Measurements from ENCODE around the gene TXNRD2.
"Not testable (repeated sequence)": the region's sequence is repeated elsewhere in the genome, so short reads cannot be mapped to it uniquely, and the experiment has no call there.

The TXNRD2 gene

DNA sequence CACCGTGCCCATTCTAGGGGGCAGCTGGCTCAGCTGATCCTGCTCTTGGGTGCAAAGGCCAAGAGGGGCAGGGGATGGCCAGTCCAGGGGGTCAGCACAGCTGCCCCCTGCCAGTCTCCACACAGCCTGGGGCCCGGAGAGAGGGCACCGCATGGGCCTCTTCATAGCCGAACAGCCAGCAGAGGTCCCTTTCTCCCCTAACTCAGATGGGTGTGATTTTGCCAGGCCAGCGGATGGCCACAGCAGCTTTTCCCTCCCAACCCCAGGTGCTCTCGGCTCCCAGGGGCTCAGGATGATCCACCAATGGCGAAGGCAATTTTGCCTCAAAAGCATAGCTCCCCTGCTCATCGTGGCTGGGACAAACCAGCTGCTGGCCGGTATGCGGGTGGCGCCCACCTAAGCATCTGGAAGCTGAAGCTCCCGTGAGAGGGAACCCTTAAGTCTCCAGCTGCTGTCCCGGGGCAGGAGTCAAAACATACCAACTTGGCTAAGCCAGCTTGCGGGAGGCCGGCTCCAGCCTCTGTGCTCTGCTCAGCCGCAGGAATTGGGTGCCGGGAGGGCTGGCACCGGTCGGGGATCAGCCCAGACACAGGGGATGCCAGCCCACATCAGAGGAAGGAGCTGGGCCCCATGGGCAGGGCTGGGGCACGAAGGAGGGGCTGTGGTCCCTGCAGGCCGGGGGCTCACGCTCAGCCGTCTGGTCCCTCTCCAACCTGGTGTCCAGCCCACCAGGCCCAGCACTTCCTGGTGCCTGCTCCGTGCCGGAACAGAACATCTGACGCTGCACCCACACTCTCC is 56.5 kb downstream of the TXNRD2 start:
- no peak for DNase-seq

DNA sequence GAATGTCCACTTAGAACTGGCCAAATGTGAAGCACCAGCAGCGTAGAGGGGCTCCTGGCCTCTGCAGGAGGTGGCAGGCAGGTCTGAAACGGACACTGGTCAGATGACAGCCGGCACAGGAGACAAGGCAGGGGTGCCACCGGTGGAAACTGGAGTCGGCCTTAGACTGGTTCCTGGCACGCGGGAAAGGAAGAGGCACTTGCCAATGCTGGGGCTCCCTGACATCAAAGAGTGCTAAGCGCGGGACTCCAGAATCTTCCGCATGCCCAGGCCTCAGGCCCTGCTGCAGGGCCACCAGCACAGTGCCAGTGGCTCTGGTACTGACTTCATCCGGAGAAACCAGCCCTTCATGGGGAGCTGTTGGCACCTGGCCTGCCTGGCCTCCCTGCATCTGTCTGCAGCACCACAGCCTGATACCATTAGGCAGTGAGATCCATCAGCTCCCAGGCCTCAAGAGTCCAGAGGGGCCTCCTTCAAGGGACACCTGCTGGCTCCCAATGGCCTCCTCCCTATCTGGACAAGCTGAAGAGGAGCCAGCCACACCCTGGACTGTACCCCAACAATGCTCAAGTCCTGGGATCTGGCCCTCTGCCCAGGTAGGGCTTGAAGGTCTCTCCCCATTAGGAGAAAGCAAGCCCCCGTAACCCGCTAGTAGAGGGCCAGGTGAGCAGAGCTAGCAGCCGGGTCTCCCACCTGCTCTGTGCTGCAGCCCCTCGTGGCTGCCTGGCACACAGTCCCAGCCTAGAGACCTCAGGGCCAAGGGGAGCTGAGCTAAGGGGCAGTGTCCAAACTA is 57.3 kb downstream of the TXNRD2 start:
- no peak for DNase-seq

DNA sequence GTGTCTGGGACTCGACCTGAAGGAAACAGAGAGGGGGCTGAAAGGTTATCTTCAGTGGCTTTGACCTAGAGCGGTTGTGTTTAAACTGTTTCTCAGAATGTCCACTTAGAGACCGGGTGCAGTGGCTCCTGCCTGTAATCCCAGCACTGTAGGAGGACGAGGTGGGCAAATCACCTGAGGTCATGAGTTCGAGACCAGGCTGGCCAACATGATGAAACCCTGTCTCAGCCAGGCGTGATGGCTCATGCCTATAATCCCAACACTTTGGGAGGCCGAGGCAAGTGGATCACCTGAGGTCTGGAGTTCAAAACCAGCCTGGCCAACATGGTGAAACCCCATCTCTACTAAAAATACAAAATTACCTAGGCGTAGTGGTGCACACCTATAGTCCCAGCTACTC is 58.2 kb downstream of the TXNRD2 start:
- DNase-seq: not testable (repeated sequence)

DNA sequence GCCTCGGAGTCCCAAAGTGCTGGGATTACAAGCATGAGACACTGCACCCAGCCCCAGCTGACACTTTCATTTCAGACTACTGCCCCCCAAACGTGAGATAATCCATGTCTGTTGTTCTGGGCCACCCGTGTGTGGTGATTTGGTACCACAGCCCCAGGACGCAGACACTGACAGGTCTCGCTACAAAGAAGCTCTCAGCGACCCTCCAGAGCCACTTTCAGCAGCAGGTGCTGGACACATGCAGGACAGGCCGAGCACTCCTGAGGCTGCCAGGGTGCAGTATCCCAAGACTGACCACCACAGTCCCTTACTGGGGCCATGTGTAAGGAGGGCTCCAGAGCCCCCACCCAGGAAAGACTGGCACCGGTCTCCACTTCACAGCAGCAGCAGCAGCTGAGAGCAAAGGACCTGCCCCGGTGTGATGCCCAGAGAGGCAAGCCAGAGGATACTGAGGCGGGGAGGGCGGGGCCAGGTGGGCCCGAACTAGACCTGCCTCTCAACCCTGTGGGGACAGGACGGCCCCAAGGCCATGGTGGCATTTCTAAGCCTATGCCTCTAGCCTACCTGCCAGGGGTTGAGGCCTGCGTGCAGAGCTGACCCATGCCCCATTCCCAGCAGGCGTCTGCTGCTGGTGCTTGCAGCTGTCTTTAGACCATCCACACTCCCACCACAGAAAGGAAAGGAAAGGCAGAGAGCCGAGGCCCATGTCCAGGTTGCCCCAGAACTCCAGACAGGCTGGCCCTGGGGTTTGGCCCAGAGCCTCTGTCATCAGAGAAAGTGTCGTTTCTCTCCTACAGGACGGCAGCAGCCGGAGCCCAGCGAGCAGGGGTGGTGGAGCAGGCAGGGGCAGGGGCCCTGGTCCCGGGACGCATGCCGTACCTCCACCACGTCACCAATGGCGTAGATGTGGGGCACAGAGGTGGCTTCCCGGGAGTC is 58.9 kb downstream of the TXNRD2 start:
- no peak for DNase-seq

DNA sequence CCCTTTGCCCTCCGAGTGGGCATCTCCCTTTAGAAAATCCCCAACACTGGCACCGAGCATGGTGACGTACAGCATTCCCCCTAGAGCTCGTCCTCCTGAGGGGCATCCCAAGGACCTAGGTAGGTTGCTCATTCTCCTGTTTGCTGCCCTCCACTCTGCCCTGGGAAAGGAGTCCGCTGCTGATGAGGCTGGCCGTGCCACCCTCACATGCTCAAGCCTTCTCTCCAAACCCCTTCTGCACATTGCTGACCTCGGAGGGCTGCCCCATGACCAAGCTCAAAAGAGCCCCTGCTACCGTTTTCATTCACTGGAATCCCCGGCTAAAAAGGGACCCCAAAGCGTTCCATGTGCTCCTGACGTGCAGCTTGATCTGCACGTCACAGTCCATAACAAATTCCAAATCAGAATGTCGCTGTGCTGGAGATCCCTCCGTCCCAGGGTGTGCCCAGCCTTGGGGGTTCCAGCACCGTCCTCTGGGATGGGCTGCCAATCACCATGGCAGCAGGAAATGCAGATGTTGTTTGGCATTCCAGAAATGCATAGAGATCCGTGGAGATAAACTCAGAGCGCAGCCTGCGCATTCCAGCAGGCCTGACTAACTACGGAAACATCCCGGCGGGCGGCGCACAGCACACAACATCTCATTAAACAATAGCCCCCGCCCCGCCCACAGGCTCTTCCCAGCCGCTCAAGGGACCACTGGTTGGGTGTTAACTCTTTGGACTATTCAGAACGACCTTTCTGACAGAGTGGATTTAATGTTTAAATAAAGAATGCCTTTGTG is 60.6 kb downstream of the TXNRD2 start:
- no peak for DNase-seq

DNA sequence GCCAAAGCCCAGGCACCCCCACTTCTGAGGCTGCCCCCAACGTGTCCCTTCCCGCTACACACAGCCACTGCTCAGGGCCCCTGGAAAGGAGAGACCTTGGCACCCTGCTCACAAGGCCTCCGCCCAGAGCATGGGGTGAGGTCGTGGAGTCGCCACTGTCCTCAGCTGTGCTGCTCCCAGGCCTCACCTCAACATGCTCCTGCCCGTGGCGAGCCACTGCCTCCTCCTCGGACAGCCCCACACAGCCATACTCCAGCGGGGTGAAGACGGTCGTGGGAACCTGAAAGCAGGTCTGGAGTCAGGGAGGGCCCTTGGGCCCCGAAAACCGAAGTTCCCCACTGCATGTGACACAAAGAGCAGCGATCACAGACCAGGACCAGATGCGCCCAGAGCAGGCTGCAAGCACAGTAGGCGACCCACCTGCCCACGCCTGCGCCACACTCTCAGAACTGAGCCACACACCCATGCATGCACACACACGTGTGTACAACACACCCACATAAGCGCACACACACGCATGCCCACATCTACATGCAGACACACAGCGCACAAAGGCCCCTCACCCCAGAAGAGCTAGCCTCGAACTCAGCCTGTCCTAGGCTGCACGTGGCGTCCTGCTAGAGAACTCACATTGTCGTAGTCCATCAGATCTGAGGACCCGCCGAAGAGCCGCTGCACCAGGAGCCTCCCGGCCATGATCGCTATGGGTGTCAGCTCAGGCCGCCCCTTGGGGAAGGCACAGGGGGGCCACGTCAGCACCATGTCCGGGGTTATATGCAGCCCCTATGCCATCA is 61.4 kb downstream of the TXNRD2 start:
- DNase-seq: no peak

DNA sequence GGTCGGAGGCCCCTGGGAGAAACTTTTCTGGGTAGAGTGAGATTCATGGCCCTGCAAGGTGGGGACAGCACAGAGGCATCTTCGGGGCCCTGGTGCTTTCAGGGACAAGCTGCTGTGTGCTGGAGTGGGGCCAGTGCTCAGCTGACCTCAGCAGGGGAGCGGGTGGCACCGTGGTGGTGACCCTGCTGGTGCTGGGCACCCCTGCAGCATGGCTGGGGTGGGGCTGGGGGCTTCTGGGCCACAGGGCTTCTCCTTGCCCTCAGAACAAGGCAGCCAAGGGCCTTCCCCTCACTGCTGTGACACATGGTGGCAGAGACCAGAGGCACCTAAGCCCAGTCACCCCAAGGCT is 62.0 kb downstream of the TXNRD2 start:
- DNase-seq: no peak

DNA sequence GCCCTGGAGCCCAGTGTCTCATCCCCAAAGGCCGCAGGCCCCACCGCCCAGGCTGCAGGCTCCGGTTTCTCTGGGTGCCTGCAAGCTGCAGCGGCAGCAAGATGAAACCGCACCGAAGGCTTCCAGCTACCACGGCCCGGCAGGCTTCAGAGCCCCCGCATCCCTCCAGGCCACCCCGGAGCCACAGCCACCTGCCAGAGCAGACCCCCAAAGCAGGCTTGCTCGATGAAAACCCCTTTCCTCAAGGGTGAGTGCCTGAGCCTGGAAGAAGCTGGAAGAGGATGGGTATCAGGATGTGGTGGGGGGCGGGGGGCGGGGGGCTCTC is 62.4 kb downstream of the TXNRD2 start:
- no peak for DNase-seq

DNA sequence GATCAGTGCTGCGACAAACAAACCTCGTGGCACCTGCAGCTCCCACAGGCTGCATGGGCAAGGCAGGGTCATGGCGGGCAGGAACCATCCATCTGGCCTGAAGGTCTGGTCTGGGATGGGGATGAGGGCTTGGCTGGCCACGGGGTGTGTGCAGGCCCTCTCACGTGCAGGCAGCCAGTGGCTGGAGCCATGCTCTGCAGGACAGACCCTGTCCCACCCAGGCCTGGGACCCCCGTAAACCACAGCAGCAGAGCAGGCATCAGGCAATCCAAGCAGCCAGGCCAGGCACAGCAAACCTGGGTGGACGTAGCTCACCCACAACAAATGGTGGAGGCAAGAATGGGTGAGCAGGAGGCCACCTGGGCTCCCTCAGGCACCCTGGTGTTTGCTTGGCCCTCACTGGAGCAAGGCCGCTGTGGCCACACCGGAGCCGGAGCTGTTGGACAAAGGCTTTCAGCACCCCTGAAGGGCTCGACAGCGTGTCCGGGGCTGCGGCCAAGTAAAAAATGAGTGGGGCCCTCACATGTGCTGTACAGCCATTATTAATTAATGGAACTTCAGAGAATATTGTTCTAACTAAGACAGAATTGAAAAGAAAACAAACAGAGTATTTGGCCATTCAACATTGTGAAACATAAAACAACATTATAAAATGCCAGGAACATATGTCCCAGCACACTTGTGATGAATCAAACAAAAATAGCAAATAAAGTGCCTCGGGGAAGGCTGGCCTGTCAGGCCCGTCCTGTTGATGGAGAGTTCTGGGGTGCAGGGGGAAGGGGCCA is 63.0 kb downstream of the TXNRD2 start:
- DNase-seq: no peak

DNA sequence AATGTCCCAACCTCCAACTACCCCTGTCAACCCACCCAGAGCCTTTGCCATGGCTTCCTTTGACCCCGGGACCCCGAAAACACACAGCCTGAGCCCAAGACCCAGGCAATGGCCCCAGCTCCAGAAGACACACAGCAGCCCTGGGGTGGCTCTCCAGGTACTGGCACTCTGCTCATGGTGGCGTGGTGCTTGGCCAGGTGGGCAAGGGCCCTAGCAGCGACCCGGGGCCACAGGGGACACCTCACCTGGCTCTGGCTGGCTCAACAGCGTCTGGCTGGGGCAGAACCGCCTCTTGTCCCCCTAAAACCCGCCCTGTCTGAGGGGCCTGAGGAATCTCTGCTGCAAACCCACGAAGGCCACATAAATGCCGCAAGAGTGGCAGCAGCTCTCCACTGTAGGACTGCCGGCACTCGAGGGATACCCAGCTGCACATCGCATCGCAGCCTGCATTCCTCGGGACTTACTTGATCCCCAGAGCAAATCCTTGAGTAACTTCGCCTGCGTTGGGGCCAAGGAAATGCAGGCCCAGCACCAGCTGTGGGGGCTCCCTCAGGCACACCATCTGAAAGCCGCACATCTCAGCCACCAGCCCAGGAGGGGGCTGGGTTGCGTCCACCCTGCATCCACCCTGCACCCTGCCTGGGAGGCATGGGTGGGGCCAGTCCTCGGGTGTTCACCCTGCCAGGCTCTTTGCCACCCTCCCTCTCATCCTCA is 63.8 kb downstream of the TXNRD2 start:
- DNase-seq: no peak

DNA sequence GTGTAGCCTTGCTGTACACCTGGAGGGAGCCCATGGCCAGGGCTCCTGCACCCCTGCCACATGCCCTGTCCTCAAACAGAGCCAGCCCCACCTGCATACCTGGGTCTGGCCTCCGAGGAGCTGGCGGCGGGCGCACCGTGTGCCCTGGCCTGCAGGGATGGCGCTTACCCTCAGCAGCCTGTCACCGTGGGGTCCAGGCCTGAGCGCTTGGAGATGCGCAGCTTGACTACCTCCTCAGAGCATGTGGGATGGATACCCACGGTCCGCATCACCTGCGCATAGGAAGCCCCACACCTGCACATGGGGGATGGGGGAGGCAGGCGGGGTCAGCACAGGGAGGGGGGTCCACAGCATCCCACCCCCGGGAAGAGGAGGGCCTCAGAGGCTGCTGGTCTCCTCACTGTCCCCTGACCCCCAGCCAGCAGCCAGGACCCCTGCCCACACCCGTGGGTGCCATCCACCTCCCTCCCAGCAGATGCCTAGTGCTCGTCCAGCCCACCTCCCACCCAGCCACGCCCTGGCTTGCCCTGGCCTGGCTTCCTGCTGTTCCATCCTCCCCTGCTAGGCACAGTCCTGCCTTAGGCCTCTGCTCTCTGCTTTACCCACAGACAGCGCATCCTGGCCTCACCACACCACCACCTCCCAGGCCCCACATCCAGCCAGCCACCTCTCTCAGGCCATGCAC is 64.5 kb downstream of the TXNRD2 start:
- DNase-seq: no peak

DNA sequence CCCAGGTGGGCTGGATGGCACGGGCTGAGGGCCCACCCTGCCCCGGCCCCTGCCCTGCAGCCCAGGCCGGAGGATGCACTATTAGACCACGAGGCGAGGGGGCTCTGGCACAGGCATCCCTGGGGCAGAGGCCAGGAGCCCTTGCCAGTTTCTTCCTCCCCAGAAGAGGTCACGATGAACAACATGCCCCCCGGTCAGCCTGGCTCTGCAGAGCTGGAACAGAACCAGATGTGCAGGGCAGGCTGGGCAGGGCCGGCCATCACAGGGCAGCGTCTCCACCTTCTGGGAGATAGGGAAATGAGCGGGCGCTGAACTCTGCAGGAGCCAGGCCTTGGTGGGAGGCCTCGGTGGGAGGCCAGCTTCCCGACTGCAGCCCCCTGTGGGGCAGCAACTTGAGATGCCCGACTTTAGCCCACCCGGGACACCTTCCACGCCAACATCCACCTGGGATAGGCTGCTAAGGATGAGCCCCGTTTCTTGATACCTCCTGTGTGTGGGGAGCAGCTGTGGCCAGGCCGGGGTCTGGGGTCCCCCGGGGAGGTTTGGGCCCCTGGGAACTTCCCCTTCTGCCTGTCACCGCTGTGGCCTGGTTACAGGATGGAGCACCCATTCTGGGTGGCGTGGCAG is 65.2 kb downstream of the TXNRD2 start:
- no peak for DNase-seq

DNA sequence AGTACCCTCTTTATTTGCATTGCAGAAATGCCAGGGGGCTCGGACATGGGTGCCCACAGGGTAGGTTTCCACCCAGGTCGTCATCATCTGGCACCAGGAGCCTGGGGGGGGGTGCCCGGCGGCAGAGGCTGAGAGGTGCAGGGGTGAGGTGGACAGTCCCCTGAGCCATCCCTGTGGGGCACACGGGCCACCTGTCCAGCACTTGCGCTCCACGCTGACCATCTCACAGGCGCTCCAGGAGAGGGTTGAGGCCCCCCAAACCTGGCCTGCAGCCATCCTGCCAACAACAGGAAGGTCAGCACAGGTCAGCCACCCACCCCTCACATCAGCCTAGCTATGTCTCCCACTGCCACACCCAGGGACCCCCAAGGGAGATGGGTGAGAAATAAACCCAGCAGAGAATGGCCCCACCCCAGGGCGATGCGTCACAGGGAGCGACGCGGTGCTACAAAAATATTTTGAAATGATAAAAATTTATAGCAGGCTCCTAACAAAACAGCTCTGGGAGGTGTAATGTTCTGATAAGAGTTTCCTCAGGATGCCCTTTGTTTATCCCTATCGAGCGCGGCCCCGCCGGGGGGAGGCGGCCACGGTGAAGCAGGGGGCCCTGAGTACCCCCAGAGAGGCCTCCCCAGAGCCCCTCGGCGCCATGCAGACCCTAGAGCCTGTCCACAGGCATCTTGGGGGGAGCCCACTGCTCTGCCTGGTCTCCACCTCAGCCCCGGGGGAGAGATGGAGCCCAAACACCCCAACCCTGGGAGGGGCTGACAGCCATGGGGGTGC is 65.9 kb downstream of the TXNRD2 start:
- DNase-seq: no peak

DNA sequence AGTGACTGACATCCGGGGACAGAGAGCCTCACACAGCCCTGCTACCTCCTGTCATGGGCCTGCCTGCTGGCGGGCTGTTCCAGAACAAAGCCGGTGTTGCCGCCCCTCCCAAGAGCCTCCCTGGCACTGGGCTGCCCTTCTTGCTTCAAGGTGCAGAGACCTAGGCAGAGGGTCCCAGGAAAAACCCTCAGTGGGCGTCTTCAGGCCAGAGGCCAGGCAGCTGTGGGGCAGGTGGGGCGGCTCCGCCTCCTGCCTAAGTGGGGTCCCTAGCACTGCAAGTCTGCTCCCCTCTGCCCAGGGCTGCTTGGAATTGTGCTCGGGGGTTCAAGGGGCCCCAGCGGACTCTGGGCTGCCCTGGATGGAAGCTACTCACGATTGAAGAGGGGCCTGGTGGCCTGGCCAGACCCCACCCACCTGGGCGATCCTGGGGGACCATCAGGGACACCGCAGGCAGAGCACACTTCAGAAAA is 66.5 kb downstream of the TXNRD2 start:
- DNase-seq: no peak

DNA sequence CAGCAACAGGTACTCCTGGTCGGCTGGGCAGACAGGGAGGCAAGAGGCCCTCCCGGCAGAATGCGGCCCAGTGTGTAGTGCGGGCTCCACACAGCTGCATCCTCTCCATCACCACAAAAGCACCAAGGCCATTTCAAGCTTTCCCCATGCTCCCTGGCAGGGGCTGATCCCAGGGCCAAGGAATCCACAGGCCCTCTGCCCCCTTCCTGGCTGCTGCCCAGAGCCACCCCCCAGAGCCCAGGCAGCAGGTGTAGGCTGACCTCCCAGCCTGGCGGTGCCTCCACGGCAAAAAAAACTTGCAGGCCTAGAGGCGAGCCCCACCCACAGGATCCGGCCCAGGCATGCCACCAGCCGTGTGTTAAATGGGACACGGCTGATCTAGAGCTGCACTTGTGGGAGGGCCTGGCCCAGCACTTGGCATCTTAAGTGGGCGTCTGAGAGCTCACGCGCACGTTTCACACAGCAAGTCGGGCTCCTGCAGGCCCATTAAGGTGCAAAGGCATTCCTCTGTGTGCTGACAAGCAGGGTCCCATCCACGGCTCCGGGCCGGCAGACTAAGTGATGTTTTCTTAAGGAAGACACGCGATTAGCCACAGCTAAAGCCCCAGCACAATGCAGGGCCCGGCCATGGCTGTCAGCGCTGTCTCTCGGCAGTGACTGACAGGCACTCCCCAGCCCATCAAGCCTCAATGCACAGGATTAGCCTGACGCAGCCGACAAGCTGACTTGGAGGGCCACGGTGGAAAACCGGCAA is 67.1 kb downstream of the TXNRD2 start:
- peak; percentile 64 for DNase-seq

DNA sequence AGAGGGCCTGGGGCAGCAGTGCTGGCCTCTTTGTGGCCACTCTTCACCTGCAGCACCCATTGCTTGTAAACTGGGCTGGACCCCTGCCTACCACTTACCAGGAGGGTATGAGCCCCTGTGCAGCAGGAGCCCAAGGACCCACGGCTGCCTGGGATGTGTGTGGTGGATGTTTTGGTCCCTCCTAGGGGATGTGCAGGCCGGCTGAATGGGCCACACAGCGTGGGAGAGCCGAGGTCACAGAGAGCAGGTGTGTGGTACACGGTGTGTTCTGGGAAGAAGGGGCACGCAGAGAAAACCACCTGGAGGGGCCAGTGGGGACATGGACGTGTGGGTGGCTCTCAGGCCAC is 67.7 kb downstream of the TXNRD2 start:
- no peak for DNase-seq

DNA sequence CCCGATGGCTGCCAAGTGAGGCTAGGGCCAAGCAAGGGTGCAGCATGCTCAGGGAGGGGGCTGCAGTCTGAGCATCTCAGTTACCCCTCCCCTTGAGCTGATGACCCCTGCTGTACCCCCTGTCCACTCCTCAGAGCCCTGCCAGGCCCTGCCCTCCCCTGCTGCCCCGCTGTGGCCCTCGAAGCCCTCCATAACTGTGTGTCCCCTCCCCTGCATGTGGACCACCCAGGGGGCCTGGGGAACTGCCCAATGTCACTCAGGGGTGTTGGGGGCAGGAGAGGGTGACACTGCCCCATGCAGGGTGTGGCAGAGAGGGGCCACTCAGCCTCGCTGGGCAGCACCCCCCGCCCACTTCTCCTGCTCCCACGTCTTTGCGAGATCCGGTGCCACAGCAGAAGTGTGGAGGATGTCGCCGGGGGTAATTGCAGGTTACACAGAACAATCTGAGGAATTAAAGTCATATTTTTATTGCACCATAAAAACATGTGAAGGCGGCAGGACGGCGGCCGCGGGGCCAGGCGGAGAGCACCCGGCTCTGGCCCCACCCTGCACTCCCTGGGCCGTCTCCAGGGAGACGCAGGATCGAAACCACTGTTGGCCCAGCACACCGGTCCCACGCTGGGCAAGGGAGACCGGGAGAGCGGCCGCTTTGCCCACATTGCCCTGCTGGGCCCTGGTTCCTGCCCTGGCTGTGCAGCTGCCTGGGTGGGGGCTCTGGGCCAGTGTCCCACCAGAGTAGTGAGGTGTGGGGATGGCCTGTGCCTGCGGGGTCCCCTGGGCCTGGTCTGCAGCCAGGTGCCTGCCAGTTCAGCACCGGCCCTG is 68.3 kb downstream of the TXNRD2 start:
- DNase-seq: no peak
